Measurements from ENCODE around the gene OR5P2.
"Not testable (repeated sequence)": the region's sequence is repeated elsewhere in the genome, so short reads cannot be mapped to it uniquely, and the experiment has no call there.

OR5P2 gene

GRCh38 chr11:7796842-7797241 lies at the start of gene OR5P2:
Gene OR5P2, minus strand, starts transcription at chr11:7796942. Its CDS starts 0 bp downstream, at chr11:7796942.
- Mint-ChIP-seq H3K27ac (no peak within 1 kb of the TSS), H3K36me3 (ENCODE audit: low read depth) (no peaks in the 10 kb centered on the region), H3K4me1 (ENCODE audit: low read depth) (no peaks in the 10 kb centered on the region), H3K9me3 (no peaks in the 10 kb centered on the region), H3K27me3 (ENCODE audit: low read depth) (no peaks in the 10 kb centered on the region), H3K4me3 (no peak within 1 kb of the TSS)

GRCh38 chr11:7846003-7846402 lies 49.3 kb upstream of the OR5P2 start:
- Mint-ChIP-seq H3K36me3 (ENCODE audit: low read depth) (no peaks in the 10 kb centered on the region), H3K9me3 (no peaks in the 10 kb centered on the region), H3K27me3 (ENCODE audit: low read depth) (no peaks in the 10 kb centered on the region)

GRCh38 chr11:7844986-7845385 lies 48.2 kb upstream of the OR5P2 start:
- H3K36me3 Mint-ChIP-seq (ENCODE audit: low read depth), result no peaks in the 10 kb centered on the region
- no peak overlapping the region for H3K27ac Mint-ChIP-seq
- H3K9me3 Mint-ChIP-seq, result no peaks in the 10 kb centered on the region
- no peaks in the 10 kb centered on the region for H3K27me3 Mint-ChIP-seq (ENCODE audit: low read depth)
- no peak overlapping the region for H3K4me3 Mint-ChIP-seq
- no peaks in the 10 kb centered on the region for H3K4me1 Mint-ChIP-seq (ENCODE audit: low read depth)

More at GRCh38 chr11:7846003-7846402, 49.3 kb upstream of the OR5P2 start:
- Mint-ChIP-seq H3K4me3 (no peak overlapping the region), H3K27ac (no peak overlapping the region), H3K4me1 (ENCODE audit: low read depth) (no peaks in the 10 kb centered on the region)

GRCh38 chr11:7844521-7844920 lies 47.8 kb upstream of the OR5P2 start:
- no peak overlapping the region for H3K27ac Mint-ChIP-seq
- H3K36me3 Mint-ChIP-seq (ENCODE audit: low read depth), result no peaks in the 10 kb centered on the region
- no peaks in the 10 kb centered on the region for H3K4me1 Mint-ChIP-seq (ENCODE audit: low read depth)
- H3K27me3 Mint-ChIP-seq (ENCODE audit: low read depth), result no peaks in the 10 kb centered on the region
- H3K9me3 Mint-ChIP-seq, result no peaks in the 10 kb centered on the region
- no peak overlapping the region for H3K4me3 Mint-ChIP-seq

GRCh38 chr11:7840578-7840977 lies 43.8 kb upstream of the OR5P2 start:
- Mint-ChIP-seq H3K27me3 (ENCODE audit: low read depth) (no peaks in the 10 kb centered on the region), H3K4me3 (no peak overlapping the region), H3K9me3 (no peaks in the 10 kb centered on the region), H3K36me3 (ENCODE audit: low read depth) (no peaks in the 10 kb centered on the region), H3K4me1 (ENCODE audit: low read depth) (no peaks in the 10 kb centered on the region), H3K27ac (no peak overlapping the region)

GRCh38 chr11:7833527-7833926 lies 36.8 kb upstream of the OR5P2 start:
- H3K9me3 Mint-ChIP-seq, result no peaks in the 10 kb centered on the region
- no peaks in the 10 kb centered on the region for H3K36me3 Mint-ChIP-seq (ENCODE audit: low read depth)
- H3K27me3 Mint-ChIP-seq (ENCODE audit: low read depth), result no peaks in the 10 kb centered on the region
- no peaks in the 10 kb centered on the region for H3K4me1 Mint-ChIP-seq (ENCODE audit: low read depth)
- H3K4me3 Mint-ChIP-seq, result no peak overlapping the region
- H3K27ac Mint-ChIP-seq, result no peak overlapping the region

GRCh38 chr11:7830740-7831139 lies 34.0 kb upstream of the OR5P2 start, which contains the start of gene OR5P3:
Gene OR5P3, minus strand, starts transcription at chr11:7830840.
- H3K4me3 Mint-ChIP-seq, result no peak within 1 kb of the TSS
- no peaks in the 10 kb centered on the region for H3K9me3 Mint-ChIP-seq
- no peaks in the 10 kb centered on the region for H3K27me3 Mint-ChIP-seq (ENCODE audit: low read depth)
- no peaks in the 10 kb centered on the region for H3K4me1 Mint-ChIP-seq (ENCODE audit: low read depth)
- no peak within 1 kb of the TSS for H3K27ac Mint-ChIP-seq
- no peaks in the 10 kb centered on the region for H3K36me3 Mint-ChIP-seq (ENCODE audit: low read depth)

GRCh38 chr11:7826324-7826723 lies 29.6 kb upstream of the OR5P2 start:
- Mint-ChIP-seq H3K27ac (no peak overlapping the region), H3K36me3 (ENCODE audit: low read depth) (no peaks in the 10 kb centered on the region), H3K9me3 (no peaks in the 10 kb centered on the region), H3K27me3 (ENCODE audit: low read depth) (no peaks in the 10 kb centered on the region), H3K4me3 (no peak overlapping the region), H3K4me1 (ENCODE audit: low read depth) (no peaks in the 10 kb centered on the region)

GRCh38 chr11:7820417-7820816 lies 23.7 kb upstream of the OR5P2 start:
- H3K27me3 Mint-ChIP-seq (ENCODE audit: low read depth); H3K4me1 Mint-ChIP-seq (ENCODE audit: low read depth): not testable (repeated sequence)

GRCh38 chr11:7814897-7815296 lies 18.2 kb upstream of the OR5P2 start:
- not testable (repeated sequence) for H3K36me3 Mint-ChIP-seq (ENCODE audit: low read depth); H3K27ac Mint-ChIP-seq; H3K4me1 Mint-ChIP-seq (ENCODE audit: low read depth); H3K27me3 Mint-ChIP-seq (ENCODE audit: low read depth); H3K4me3 Mint-ChIP-seq
- H3K9me3 Mint-ChIP-seq, result peaks cover 19% of the 10 kb centered on the region

More at GRCh38 chr11:7820417-7820816, 23.7 kb upstream of the OR5P2 start:
- H3K36me3 Mint-ChIP-seq (ENCODE audit: low read depth); H3K9me3 Mint-ChIP-seq; H3K4me3 Mint-ChIP-seq; H3K27ac Mint-ChIP-seq: not testable (repeated sequence)

GRCh38 chr11:7810301-7810700 lies 13.6 kb upstream of the OR5P2 start:
- peaks cover 30% of the 10 kb centered on the region for H3K9me3 Mint-ChIP-seq
- H3K36me3 Mint-ChIP-seq (ENCODE audit: low read depth); H3K27ac Mint-ChIP-seq; H3K4me3 Mint-ChIP-seq; H3K27me3 Mint-ChIP-seq (ENCODE audit: low read depth); H3K4me1 Mint-ChIP-seq (ENCODE audit: low read depth): not testable (repeated sequence)

- no peaks in the 10 kb centered on the region for H3K27me3 Mint-ChIP-seq (ENCODE audit: low read depth)
- no peaks in the 10 kb centered on the region for H3K9me3 Mint-ChIP-seq
- no peak overlapping the region for H3K27ac Mint-ChIP-seq
- H3K36me3 Mint-ChIP-seq (ENCODE audit: low read depth), result no peaks in the 10 kb centered on the region
- no peaks in the 10 kb centered on the region for H3K4me1 Mint-ChIP-seq (ENCODE audit: low read depth)
- no peak overlapping the region for H3K4me3 Mint-ChIP-seq
Measured at GRCh38 chr11:7793233-7793632, 3.5 kb downstream of the OR5P2 start.

GRCh38 chr11:7787239-7787638 lies 9.5 kb downstream of the OR5P2 start:
- Mint-ChIP-seq H3K9me3 (peaks cover 7% of the 10 kb centered on the region), H3K27ac (no peak overlapping the region), H3K36me3 (ENCODE audit: low read depth) (no peaks in the 10 kb centered on the region), H3K4me3 (no peak overlapping the region), H3K4me1 (ENCODE audit: low read depth) (peaks cover 2% of the 10 kb centered on the region), H3K27me3 (ENCODE audit: low read depth) (no peaks in the 10 kb centered on the region)

GRCh38 chr11:7775689-7776088 lies 21.1 kb downstream of the OR5P2 start:
- no peaks in the 10 kb centered on the region for H3K36me3 Mint-ChIP-seq (ENCODE audit: low read depth)
- H3K4me3 Mint-ChIP-seq, result no peak overlapping the region
- H3K27me3 Mint-ChIP-seq (ENCODE audit: low read depth), result no peaks in the 10 kb centered on the region
- H3K9me3 Mint-ChIP-seq, result no peaks in the 10 kb centered on the region
- no peak overlapping the region for H3K27ac Mint-ChIP-seq
- no peaks in the 10 kb centered on the region for H3K4me1 Mint-ChIP-seq (ENCODE audit: low read depth)

GRCh38 chr11:7764301-7764700 lies 32.4 kb downstream of the OR5P2 start:
- H3K27me3 Mint-ChIP-seq (ENCODE audit: low read depth); H3K36me3 Mint-ChIP-seq (ENCODE audit: low read depth); H3K27ac Mint-ChIP-seq; H3K4me3 Mint-ChIP-seq; H3K9me3 Mint-ChIP-seq; H3K4me1 Mint-ChIP-seq (ENCODE audit: low read depth): not testable (repeated sequence)

GRCh38 chr11:7759010-7759409 lies 37.7 kb downstream of the OR5P2 start:
- Mint-ChIP-seq H3K9me3 (no peaks in the 10 kb centered on the region), H3K36me3 (ENCODE audit: low read depth) (no peaks in the 10 kb centered on the region), H3K4me1 (ENCODE audit: low read depth) (peaks cover 1% of the 10 kb centered on the region), H3K27me3 (ENCODE audit: low read depth) (no peaks in the 10 kb centered on the region), H3K4me3 (no peak overlapping the region), H3K27ac (no peak overlapping the region)
